ENCODE data around the gene ASPRV1. TPM values are rescaled to one million over a fixed set of nuclear protein-coding genes. Genes with fewer than 3 reads are reported as not detected.

Gene ASPRV1
- total RNA-seq, 1 experiment from 2014 or later: 0.66 TPM

DNA sequence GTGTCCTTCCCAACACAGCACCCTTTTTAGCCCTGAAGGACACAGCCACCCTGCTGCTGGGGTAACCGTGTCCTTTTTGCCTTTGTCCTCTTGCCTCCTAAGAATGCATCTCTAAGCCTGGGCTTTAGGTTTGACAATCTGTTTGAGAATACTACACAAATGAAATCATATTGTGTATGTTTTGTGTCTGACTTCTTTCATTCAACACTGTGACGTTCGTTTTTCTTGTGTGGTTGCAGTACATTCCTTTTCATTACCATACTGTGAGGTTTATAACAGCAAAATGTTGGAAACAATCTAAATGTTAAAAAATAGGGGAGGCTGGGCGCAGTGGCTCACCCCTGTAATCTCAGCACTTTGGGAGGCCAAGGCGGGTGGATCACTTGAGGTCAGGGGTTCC is 11.2 kb downstream of the ASPRV1 start:
- no peaks in the 10 kb centered on the region for H3K27me3 Mint-ChIP-seq (ENCODE audit: insufficient read depth, unreplicated experiment)
- ChIA-PET POLR2A (no interaction called here), CTCF (no interaction called here)
- H3K4me1 Mint-ChIP-seq (ENCODE audit: low read depth, unreplicated experiment): peaks cover 29% of the 10 kb centered on the region
- no peaks in the 10 kb centered on the region for H3K9me3 Mint-ChIP-seq (ENCODE audit: unreplicated experiment)
- BruUV-seq (replicated peaks): no TSS peak
- no peak overlapping the region for H3K27ac Mint-ChIP-seq (ENCODE audit: unreplicated experiment)
- intact Hi-C loops (cut with micrococcal nuclease; ENCODE audit: unreplicated experiment): no loop called here
- Histone ChIP-seq H3K36me3 (ENCODE audit: control insufficient read depth, insufficient read depth, low read length) (no peaks in the 10 kb centered on the region), H3K9me3 (no peaks in the 10 kb centered on the region), H3K4me1 (no peaks in the 10 kb centered on the region), H3K27me3 (replicated peaks; ENCODE audit: control insufficient read depth, insufficient read depth, low read length) (no peaks in the 10 kb centered on the region), H3K4me3 (ENCODE audit: low read depth, low read length) (no peak overlapping the region)
- TF ChIP-seq, protein P1, sequence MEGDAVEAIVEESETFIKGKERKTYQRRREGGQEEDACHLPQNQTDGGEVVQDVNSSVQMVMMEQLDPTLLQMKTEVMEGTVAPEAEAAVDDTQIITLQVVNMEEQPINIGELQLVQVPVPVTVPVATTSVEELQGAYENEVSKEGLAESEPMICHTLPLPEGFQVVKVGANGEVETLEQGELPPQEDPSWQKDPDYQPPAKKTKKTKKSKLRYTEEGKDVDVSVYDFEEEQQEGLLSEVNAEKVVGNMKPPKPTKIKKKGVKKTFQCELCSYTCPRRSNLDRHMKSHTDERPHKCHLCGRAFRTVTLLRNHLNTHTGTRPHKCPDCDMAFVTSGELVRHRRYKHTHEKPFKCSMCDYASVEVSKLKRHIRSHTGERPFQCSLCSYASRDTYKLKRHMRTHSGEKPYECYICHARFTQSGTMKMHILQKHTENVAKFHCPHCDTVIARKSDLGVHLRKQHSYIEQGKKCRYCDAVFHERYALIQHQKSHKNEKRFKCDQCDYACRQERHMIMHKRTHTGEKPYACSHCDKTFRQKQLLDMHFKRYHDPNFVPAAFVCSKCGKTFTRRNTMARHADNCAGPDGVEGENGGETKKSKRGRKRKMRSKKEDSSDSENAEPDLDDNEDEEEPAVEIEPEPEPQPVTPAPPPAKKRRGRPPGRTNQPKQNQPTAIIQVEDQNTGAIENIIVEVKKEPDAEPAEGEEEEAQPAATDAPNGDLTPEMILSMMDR (IDR thresholded peaks at IDR 0.05; ENCODE audit: insufficient read depth in 1 of 2, low read depth in 1 of 2, low read length in 1 of 2, severe bottlenecking in 1 of 2, unreplicated experiment in 1 of 2): no peak
- no peak for DNase-seq
- H3K36me3 Mint-ChIP-seq (ENCODE audit: insufficient read depth, unreplicated experiment): peaks cover 4% of the 10 kb centered on the region
- no peak overlapping the region for H3K4me3 Mint-ChIP-seq (ENCODE audit: unreplicated experiment)

- Histone ChIP-seq H3K4me3 (ENCODE audit: low read depth, low read length) (no peak overlapping the region), H3K4me1 (no peaks in the 10 kb centered on the region), H3K9me3 (no peaks in the 10 kb centered on the region), H3K36me3 (ENCODE audit: control insufficient read depth, insufficient read depth, low read length) (no peaks in the 10 kb centered on the region), H3K27me3 (replicated peaks; ENCODE audit: control insufficient read depth, insufficient read depth, low read length) (no peaks in the 10 kb centered on the region)
- CTCF ChIA-PET: no interaction called here
- Mint-ChIP-seq H3K9me3 (ENCODE audit: unreplicated experiment) (no peaks in the 10 kb centered on the region), H3K27me3 (ENCODE audit: insufficient read depth, unreplicated experiment) (no peaks in the 10 kb centered on the region), H3K36me3 (ENCODE audit: insufficient read depth, unreplicated experiment) (peaks cover 4% of the 10 kb centered on the region), H3K27ac (ENCODE audit: unreplicated experiment) (no peak overlapping the region), H3K4me1 (ENCODE audit: low read depth, unreplicated experiment) (peaks cover 29% of the 10 kb centered on the region), H3K4me3 (ENCODE audit: unreplicated experiment) (no peak overlapping the region)
- POLR2A ChIA-PET: no interaction called here
- intact Hi-C loops (cut with micrococcal nuclease; ENCODE audit: unreplicated experiment): no loop called here
- no TSS peak for BruUV-seq (replicated peaks)
- TF ChIP-seq, protein P1 (IDR thresholded peaks at IDR 0.05; ENCODE audit: insufficient read depth in 1 of 2, low read depth in 1 of 2, low read length in 1 of 2, severe bottlenecking in 1 of 2, unreplicated experiment in 1 of 2): no peak
- DNase-seq: no peak
Measured at GRCh38 chr2:69948963-69949645, 12.3 kb downstream of the ASPRV1 start.

DNA sequence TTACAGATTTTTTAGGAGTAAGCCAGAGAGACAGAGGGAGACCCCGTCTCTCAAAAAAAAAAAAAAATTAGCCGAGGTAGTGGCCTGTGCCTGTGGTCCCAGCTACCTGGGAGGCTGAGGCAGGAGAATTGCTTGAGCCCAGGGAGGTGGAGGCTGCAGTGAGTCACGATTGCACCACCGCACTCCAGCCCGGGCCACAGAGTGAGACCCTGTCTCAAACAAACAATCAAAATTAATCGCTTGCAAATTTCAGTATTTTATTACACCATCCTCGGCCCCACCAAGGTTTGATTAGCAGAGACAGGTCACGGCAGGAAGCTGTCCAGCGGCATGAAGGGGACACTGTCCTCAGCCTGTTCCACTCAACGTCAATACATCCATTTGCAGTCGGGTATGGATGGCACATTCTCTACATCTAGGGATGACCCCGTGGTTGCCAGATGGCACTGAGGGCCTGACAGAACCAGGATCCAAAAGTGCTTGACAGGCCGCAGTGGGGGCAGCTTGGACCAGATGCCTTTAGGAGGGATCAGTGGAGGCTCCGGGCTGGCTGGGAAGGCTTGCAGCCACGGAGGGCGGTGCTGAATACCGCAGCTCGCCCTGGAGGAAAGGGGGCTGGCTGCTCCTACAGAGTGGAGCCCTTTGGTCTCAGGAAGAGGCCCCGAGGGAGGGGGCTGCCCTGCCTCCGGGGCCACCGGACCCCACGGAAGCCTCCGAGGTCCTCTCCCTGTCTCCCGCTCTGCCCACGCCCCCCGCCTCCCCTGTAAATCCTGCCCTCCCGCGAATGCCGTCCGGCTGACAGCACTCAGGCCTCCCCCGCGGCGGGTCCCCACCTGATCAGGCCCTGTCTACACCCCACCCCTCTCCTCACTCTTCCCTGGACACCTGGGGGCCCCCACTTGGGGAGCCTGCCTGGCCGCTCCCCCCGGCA is 13.1 kb downstream of the ASPRV1 start:
- Mint-ChIP-seq H3K36me3 (ENCODE audit: insufficient read depth, unreplicated experiment) (peaks cover 5% of the 10 kb centered on the region), H3K27ac (ENCODE audit: unreplicated experiment) (no peak overlapping the region)
- POLR2A ChIA-PET: no interaction called here

More for the DNA sequence above, 13.1 kb downstream of the ASPRV1 start:
- TF ChIP-seq, protein P1 (IDR thresholded peaks at IDR 0.05; ENCODE audit: insufficient read depth in 1 of 2, low read depth in 1 of 2, low read length in 1 of 2, severe bottlenecking in 1 of 2, unreplicated experiment in 1 of 2): no peak
- H3K4me3 Mint-ChIP-seq (ENCODE audit: unreplicated experiment): no peak overlapping the region
- no peaks in the 10 kb centered on the region for H3K27me3 Mint-ChIP-seq (ENCODE audit: insufficient read depth, unreplicated experiment)
- intact Hi-C loops (cut with micrococcal nuclease; ENCODE audit: unreplicated experiment): no loop called here
- no peak for DNase-seq
- H3K4me1 Mint-ChIP-seq (ENCODE audit: low read depth, unreplicated experiment): peaks cover 29% of the 10 kb centered on the region
- Histone ChIP-seq H3K4me1 (no peaks in the 10 kb centered on the region), H3K9me3 (no peaks in the 10 kb centered on the region), H3K27me3 (replicated peaks; ENCODE audit: control insufficient read depth, insufficient read depth, low read length) (no peaks in the 10 kb centered on the region), H3K4me3 (ENCODE audit: low read depth, low read length) (no peak overlapping the region), H3K36me3 (ENCODE audit: control insufficient read depth, insufficient read depth, low read length) (no peaks in the 10 kb centered on the region)
- H3K9me3 Mint-ChIP-seq (ENCODE audit: unreplicated experiment): no peaks in the 10 kb centered on the region
- no TSS peak for BruUV-seq (replicated peaks)
- CTCF ChIA-PET: no interaction called here
